ENCODE results near the gene APBB2. TPM values are rescaled to one million over a fixed set of nuclear protein-coding genes. Genes with fewer than 3 reads are reported as not detected.

The APBB2 gene
- total RNA-seq, 3 donors from 2014 or later (not counting 1 experiment from before 2014, with no cell fraction given) = 0.38 to 0.48 TPM; not detected in 1

- H3K27me3 ChIP-seq (ENCODE audit: control insufficient read depth, insufficient read depth, low read length) = peaks cover 32% of the 10 kb centered on the region
Measured at GRCh38 chr4:41215155-41215554, 813 bp upstream of the APBB2 start.

GRCh38 chr4:41214825-41215146, 444 bp upstream of the APBB2 start:
- H3K4me1 ChIP-seq (ENCODE audit: control insufficient read depth, insufficient read depth, low read length) = peaks cover 22% of the 10 kb centered on the region
- peaks cover 32% of the 10 kb centered on the region for H3K27me3 ChIP-seq (ENCODE audit: control insufficient read depth, insufficient read depth, low read length)
- H3K4me3 Mint-ChIP-seq = peak overlapping the region; percentile 47
- H3K4me1 Mint-ChIP-seq = peaks cover 19 to 22% of the 10 kb centered on the region in 2 donors
- no peak for TF ChIP-seq CTCF (IDR thresholded peaks at IDR 0.05)
- 19% methylated on average over 8 of the region's 8 CpGs for WGBS (ENCODE audit: insufficient coverage)
- H3K27ac ChIP-seq (ENCODE audit: low read length) = no peak overlapping the region
- peaks cover 0 to 4% of the 10 kb centered on the region in 2 donors for H3K9me3 Mint-ChIP-seq
- no peak overlapping the region for H3K4me3 ChIP-seq (ENCODE audit: low read length)
- no peak for ATAC-seq
- intact Hi-C loops (cut with micrococcal nuclease) = no loop called here
- H3K9me3 ChIP-seq (ENCODE audit: control insufficient read depth, insufficient read depth, low read length) = no peaks in the 10 kb centered on the region
- H3K36me3 ChIP-seq (ENCODE audit: control insufficient read depth, insufficient read depth, low read length) = no peaks in the 10 kb centered on the region
- H3K27me3 Mint-ChIP-seq (ENCODE audit: low read depth in 2 of 2) = peaks cover 48 to 51% of the 10 kb centered on the region in 2 donors
- no peak overlapping the region for H3K27ac Mint-ChIP-seq
- no peak for DNase-seq
- H3K36me3 Mint-ChIP-seq = no peaks in the 10 kb centered on the region

More at GRCh38 chr4:41215155-41215554, 813 bp upstream of the APBB2 start:
- no peak overlapping the region for H3K27ac ChIP-seq (ENCODE audit: low read length)
- H3K9me3 Mint-ChIP-seq = peaks cover 0 to 4% of the 10 kb centered on the region in 2 donors
- intact Hi-C loops (cut with micrococcal nuclease) = no loop called here
- H3K27me3 Mint-ChIP-seq (ENCODE audit: low read depth in 2 of 2) = peaks cover 47 to 54% of the 10 kb centered on the region in 2 donors
- peaks cover 22% of the 10 kb centered on the region for H3K4me1 ChIP-seq (ENCODE audit: control insufficient read depth, insufficient read depth, low read length)
- ATAC-seq (no peak), DNase-seq (no peak)
- no peak for TF ChIP-seq CTCF (IDR thresholded peaks at IDR 0.05)
- no peak overlapping the region for H3K27ac Mint-ChIP-seq
- 51% methylated on average over 9 of the region's 9 CpGs for WGBS (ENCODE audit: insufficient coverage)
- no peaks in the 10 kb centered on the region for H3K9me3 ChIP-seq (ENCODE audit: control insufficient read depth, insufficient read depth, low read length)
- peak overlapping the region; percentile 47 for H3K4me3 Mint-ChIP-seq
- H3K36me3 ChIP-seq (ENCODE audit: control insufficient read depth, insufficient read depth, low read length) = no peaks in the 10 kb centered on the region
- peaks cover 19 to 22% of the 10 kb centered on the region in 2 donors for H3K4me1 Mint-ChIP-seq
- H3K36me3 Mint-ChIP-seq = no peaks in the 10 kb centered on the region
- H3K4me3 ChIP-seq (ENCODE audit: low read length) = no peak overlapping the region

- Mint-ChIP-seq H3K4me1 (peaks cover 19 to 22% of the 10 kb centered on the region in 2 donors), H3K27ac (no peak overlapping the region), H3K27me3 (ENCODE audit: low read depth in 2 of 2) (peaks cover 48 to 59% of the 10 kb centered on the region in 2 donors), H3K36me3 (no peaks in the 10 kb centered on the region), H3K9me3 (peaks cover 0 to 4% of the 10 kb centered on the region in 2 donors), H3K4me3 (peak overlapping the region; percentile 35)
- intact Hi-C loops (cut with micrococcal nuclease) = no loop called here
- DNase-seq (peak in 1 of 2 donors; percentile 3), ATAC-seq (no peak)
- no peaks in the 10 kb centered on the region for H3K36me3 ChIP-seq (ENCODE audit: control insufficient read depth, insufficient read depth, low read length)
- H3K4me3 ChIP-seq (ENCODE audit: low read length) = no peak overlapping the region
- H3K27me3 ChIP-seq (ENCODE audit: control insufficient read depth, insufficient read depth, low read length) = peaks cover 32% of the 10 kb centered on the region
- peaks cover 22% of the 10 kb centered on the region for H3K4me1 ChIP-seq (ENCODE audit: control insufficient read depth, insufficient read depth, low read length)
- H3K27ac ChIP-seq (ENCODE audit: low read length) = no peak overlapping the region
- no peaks in the 10 kb centered on the region for H3K9me3 ChIP-seq (ENCODE audit: control insufficient read depth, insufficient read depth, low read length)
- TF ChIP-seq CTCF (IDR thresholded peaks at IDR 0.05) = no peak
- WGBS (ENCODE audit: insufficient coverage) = 3% methylated on average over 35 of the region's 35 CpGs
Measured at GRCh38 chr4:41213625-41214135, 662 bp downstream of the APBB2 start.

Data from natural killer cell (primary cell).